Ishikawa (cell line): Measurements from ENCODE around the gene MMAB.

ENCODE experiments used
- CEBPB ChIP-seq: IDR thresholded peaks from 2 replicates; pipeline ENCODE4 v1.6.1; 2012
- CREB1 ChIP-seq: IDR thresholded peaks from 2 replicates; pipeline ENCODE4 v1.6.1; 2012; ENCODE audit warnings: low read depth
- EGR1 ChIP-seq: IDR thresholded peaks from 2 replicates; pipeline ENCODE4 v1.6.1; 2012
- EP300 ChIP-seq: IDR thresholded peaks from 2 replicates; pipeline ENCODE4 v1.6.1; 2012; ENCODE audit warnings: borderline replicate concordance
- FOXM1 ChIP-seq: IDR thresholded peaks from 2 replicates; pipeline ENCODE4 v1.6.1; 2012; ENCODE audit warnings: low read depth, borderline replicate concordance
- MAX ChIP-seq: IDR thresholded peaks from 2 replicates; pipeline ENCODE4 v1.6.1; 2012
- NFIC ChIP-seq: IDR thresholded peaks from 2 replicates; pipeline ENCODE4 v1.6.1; 2012
- RAD21 ChIP-seq: IDR thresholded peaks from 2 replicates; pipeline ENCODE4 v1.6.1; 2012; ENCODE audit warnings: low read depth
- REST ChIP-seq: IDR thresholded peaks from 2 replicates; pipeline ENCODE4 v1.6.1; 2012; ENCODE audit warnings: low read depth, mild to moderate bottlenecking
- TAF1 ChIP-seq: IDR thresholded peaks from 2 replicates; pipeline ENCODE4 v1.6.1; 2012; ENCODE audit warnings: low read depth, mild to moderate bottlenecking
- TEAD4 ChIP-seq: IDR thresholded peaks from 2 replicates; pipeline ENCODE4 v1.6.1; 2012
- YY1 ChIP-seq: IDR thresholded peaks from 2 replicates; pipeline ENCODE4 v1.6.1; 2012; ENCODE audit warnings: low read depth
- ZBTB7A ChIP-seq: IDR thresholded peaks from 2 replicates; pipeline ENCODE4 v1.6.1; 2012; ENCODE audit warnings: low read depth

- no peak for TF ChIP-seq YY1
- TF ChIP-seq TAF1, result no peak
- no peak for TF ChIP-seq EP300
- TF ChIP-seq RAD21, result no peak
- TF ChIP-seq MAX, result no peak
- TF ChIP-seq ZBTB7A, result no peak
- TF ChIP-seq EGR1, result no peak
- TF ChIP-seq NFIC, result no peak
- TF ChIP-seq FOXM1, result no peak
- TF ChIP-seq CREB1, result no peak
- no peak for TF ChIP-seq CEBPB
- no peak for TF ChIP-seq REST
- TF ChIP-seq TEAD4, result no peak
Measured at GRCh38 chr12:109610523-109610922, 37.2 kb upstream of the MMAB start.
